ENCODE data around the gene ANO9.

ANO9 gene

GRCh38 chr11:452916-453527, 11.2 kb upstream of the ANO9 start:
- no peak for TF ChIP-seq CTCF (conservative IDR thresholded peaks at IDR 0.05; ENCODE audit: control insufficient read depth, insufficient read depth, low read depth, low read length)
- DNase-seq (ENCODE audit: low read depth) = no peak

GRCh38 chr11:452203-452744, 10.5 kb upstream of the ANO9 start:
- no peak for DNase-seq (ENCODE audit: low read depth)
- no peak for TF ChIP-seq CTCF (conservative IDR thresholded peaks at IDR 0.05; ENCODE audit: control insufficient read depth, insufficient read depth, low read depth, low read length)
- H3K4me3 ChIP-seq (ENCODE audit: control insufficient read depth, low read depth, low read length) = no peak overlapping the region

More at GRCh38 chr11:452916-453527, 11.2 kb upstream of the ANO9 start:
- no peak overlapping the region for H3K4me3 ChIP-seq (ENCODE audit: control insufficient read depth, low read depth, low read length)

- no peak for DNase-seq (ENCODE audit: low read depth)
- peak overlapping the region; percentile 72 for H3K4me3 ChIP-seq (ENCODE audit: control insufficient read depth, low read depth, low read length)
- no peak for TF ChIP-seq CTCF (conservative IDR thresholded peaks at IDR 0.05; ENCODE audit: control insufficient read depth, insufficient read depth, low read depth, low read length)
Observed at GRCh38 chr11:451738-452137, 9.9 kb upstream of the ANO9 start.

GRCh38 chr11:450809-451451, 9.1 kb upstream of the ANO9 start:
- peak; percentile 8 for TF ChIP-seq CTCF (conservative IDR thresholded peaks at IDR 0.05; ENCODE audit: control insufficient read depth, insufficient read depth, low read depth, low read length)
- DNase-seq (ENCODE audit: low read depth) = peak; percentile 56
- H3K4me3 ChIP-seq (ENCODE audit: control insufficient read depth, low read depth, low read length) = peak overlapping the region; percentile 72

- peak within 1 kb of the TSS; percentile 72 for H3K4me3 ChIP-seq (ENCODE audit: control insufficient read depth, low read depth, low read length)
- no peak for TF ChIP-seq CTCF (conservative IDR thresholded peaks at IDR 0.05; ENCODE audit: control insufficient read depth, insufficient read depth, low read depth, low read length)
- DNase-seq (ENCODE audit: low read depth) = peak; percentile 94
Observed at GRCh38 chr11:449889-450808, 8.3 kb upstream of the ANO9 start, which contains the start of gene PTDSS2. PTDSS2 (plus strand) TSS chr11:450279; CDS start chr11:450456, 177 bp downstream.

GRCh38 chr11:447923-448731, 6.3 kb upstream of the ANO9 start:
- peak; percentile 78 for TF ChIP-seq CTCF (conservative IDR thresholded peaks at IDR 0.05; ENCODE audit: control insufficient read depth, insufficient read depth, low read depth, low read length)
- peak; percentile 90 for DNase-seq (ENCODE audit: low read depth)
- H3K4me3 ChIP-seq (ENCODE audit: control insufficient read depth, low read depth, low read length) = peak overlapping the region; percentile 71

Measured in fibroblast of mammary gland (primary cell).